Hepatocyte (in vitro differentiated cells): ENCODE data around the gene INTU. TPM values are rescaled to one million over a fixed set of nuclear protein-coding genes. Genes with fewer than 3 reads are reported as not detected.

Experiments used
- DNase-seq: peaks from one replicate; pipeline ENCODE4 v3.0.0-alpha.2; 2016; ENCODE audit warnings: low spot score
- H2AFZ ChIP-seq: fragments of 200-600 bp; sonication (generic); 2 replicates; pipeline ENCODE4 v1.6.0; 2016; ENCODE audit warnings: antibody characterized with exemption, mild to moderate bottlenecking
- H3K27ac ChIP-seq: fragments of 200-600 bp; sonication (generic); 2 replicates; pipeline ENCODE4 v1.5.1; 2016; ENCODE audit warnings: mild to moderate bottlenecking
- H3K27me3 ChIP-seq: fragments of 200-600 bp; sonication (generic); 2 replicates; pipeline ENCODE4 v1.6.1; 2016
- H3K36me3 ChIP-seq: fragments of 200-600 bp; sonication (generic); replicated peaks from 2 replicates; pipeline ENCODE4 v1.5.1; 2016; ENCODE audit warnings: low read depth; ENCODE audit not compliant: insufficient read depth
- H3K4me1 ChIP-seq: fragments of 200-600 bp; sonication (generic); 2 replicates; pipeline ENCODE4 v1.5.1; 2016; ENCODE audit warnings: mild to moderate bottlenecking, moderate library complexity; ENCODE audit not compliant: insufficient read depth
- H3K4me2 ChIP-seq: fragments of 200-600 bp; sonication (generic); 2 replicates; pipeline ENCODE4 v1.6.0; 2016
- H3K4me3 ChIP-seq: fragments of 200-600 bp; sonication (generic); 2 replicates; pipeline ENCODE4 v1.5.1; 2016; ENCODE audit warnings: mild to moderate bottlenecking
- H3K79me2 ChIP-seq: fragments of 200-600 bp; sonication (generic); 2 replicates; pipeline ENCODE4 v1.6.0; 2017; ENCODE audit warnings: mild to moderate bottlenecking
- H3K9me2 ChIP-seq: fragments of 200-600 bp; sonication (generic); replicated peaks from 2 replicates; pipeline ENCODE4 v1.6.0; 2017; ENCODE audit warnings: mild to moderate bottlenecking; ENCODE audit not compliant: insufficient read depth
- H3K9me3 ChIP-seq: fragments of 200-600 bp; sonication (generic); 2 replicates; pipeline ENCODE4 v1.5.1; 2016; ENCODE audit warnings: low read depth, mild to moderate bottlenecking
- H4K20me1 ChIP-seq: fragments of 200-600 bp; sonication (generic); 2 replicates; pipeline ENCODE4 v1.6.0; 2016; ENCODE audit warnings: mild to moderate bottlenecking; ENCODE audit not compliant: insufficient read depth, poor library complexity, severe bottlenecking
- CTCF ChIP-seq: fragments of 200-600 bp; sonication (generic); IDR thresholded peaks from 2 replicates; pipeline ENCODE4 v1.5.1; 2016; ENCODE audit warnings: antibody characterized with exemption, mild to moderate bottlenecking; ENCODE audit not compliant: poor library complexity
- EZH2 ChIP-seq: fragments of 200-600 bp; sonication (generic); IDR thresholded peaks from 2 replicates; pipeline ENCODE4 v1.6.1; 2016; ENCODE audit warnings: antibody characterized with exemption, mild to moderate bottlenecking, borderline replicate concordance
- EZH2phosphoT487 ChIP-seq: fragments of 200-600 bp; sonication (generic); IDR thresholded peaks from one replicate; pipeline ENCODE4 v1.6.1; 2018; ENCODE audit warnings: antibody characterized with exemption, mild to moderate bottlenecking, low read depth, moderate library complexity; ENCODE audit not compliant: unreplicated experiment, severe bottlenecking
- WGBS: methylation state at CpG from one replicate; pipeline ENCODE4 v1.1.6; 2016; ENCODE audit warnings: low lambda C conversion rate; ENCODE audit errors: missing lambda C conversion rate; 5-methylcytosine and 5-hydroxymethylcytosine counted together
- polyA plus RNA-seq: library from polyadenylated mRNA; unstranded; fragments of >200 nt; fragmentation: Nextera tagmentation; extraction: Ambion mirVana; gene quantifications from 2 replicates; pipeline ENCODE4 v1.2.1, GENCODE V29; 2016
- total RNA-seq: library from RNA; depleted of rRNA; stranded (reverse); fragments of >200 nt; gene quantifications from 2 replicates; pipeline ENCODE4 v1.2.3, GENCODE V29; 2014

Gene INTU
- total and polyA plus RNA-seq, 2 experiments from 2014 or later = 2.3 to 9.2 TPM

- DNase-seq = no peak
- no peaks in the 10 kb centered on the region for H3K4me1 ChIP-seq
- no peaks in the 10 kb centered on the region for H4K20me1 ChIP-seq
- H3K27ac ChIP-seq = no peak overlapping the region
- H3K27me3 ChIP-seq = no peaks in the 10 kb centered on the region
- H3K9me3 ChIP-seq = no peaks in the 10 kb centered on the region
- no peak overlapping the region for H3K4me3 ChIP-seq
- 69% methylated on average over 2 of the region's 2 CpGs for WGBS
- TF ChIP-seq EZH2 (no peak), CTCF (no peak), EZH2phosphoT487 (no peak)
- no peak overlapping the region for H2AFZ ChIP-seq
- no peak overlapping the region for H3K4me2 ChIP-seq
- H3K79me2 ChIP-seq = no peaks in the 10 kb centered on the region
- no peaks in the 10 kb centered on the region for H3K36me3 ChIP-seq
- no peaks in the 10 kb centered on the region for H3K9me2 ChIP-seq
These were observed 124.1 kb downstream of the INTU start for GRCh38 chr4:127756906-127757305.

DNA sequence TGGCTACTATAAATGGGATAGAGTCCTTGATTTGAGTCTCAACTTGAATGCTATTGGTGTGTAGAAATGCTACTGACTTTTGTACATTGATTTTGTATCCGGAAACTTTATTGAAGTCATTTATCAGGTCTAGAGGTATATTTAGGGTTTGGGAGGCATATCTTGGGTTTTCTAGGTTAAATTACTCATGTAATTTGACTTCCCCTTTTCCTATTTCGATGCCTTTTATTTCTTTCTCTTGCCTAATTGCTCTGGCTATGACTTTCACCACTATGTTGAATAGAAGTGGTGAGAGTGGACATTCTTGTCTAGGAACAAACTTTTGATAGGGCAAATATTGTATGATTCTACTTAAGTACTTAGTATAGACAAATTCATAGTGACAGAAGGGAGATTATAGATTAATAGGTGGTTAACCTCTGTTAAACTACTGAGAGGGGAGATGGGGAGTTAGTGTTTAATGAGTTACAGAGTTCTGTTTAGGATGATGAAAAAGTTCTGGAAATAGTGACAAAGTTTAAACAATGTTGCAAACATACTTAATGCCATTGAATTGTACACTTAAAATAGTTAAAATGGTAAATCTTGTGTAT lies 126.6 kb downstream of the INTU start:
- TF ChIP-seq EZH2 (no peak), CTCF (no peak), EZH2phosphoT487 (no peak)
- no peak overlapping the region for H3K4me2 ChIP-seq

DNA sequence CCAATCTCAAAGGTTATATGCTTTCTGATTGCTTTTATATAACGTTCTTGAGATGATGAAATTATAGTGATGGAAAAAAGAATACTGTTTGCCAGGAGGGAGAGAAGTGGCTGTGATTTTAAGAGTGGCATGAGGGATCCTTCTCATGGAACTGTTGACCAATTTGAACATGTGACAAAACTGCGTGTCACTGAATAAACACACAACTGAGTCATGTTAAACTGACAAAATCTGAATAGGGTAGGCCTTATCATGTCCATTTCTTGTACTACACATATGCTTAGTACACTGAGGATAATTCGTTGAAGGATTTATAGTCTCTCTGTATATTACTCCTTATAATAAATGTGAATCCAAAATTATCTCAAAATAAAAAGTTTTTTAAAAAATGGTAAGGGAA lies 127.1 kb downstream of the INTU start:
- no peaks in the 10 kb centered on the region for H3K79me2 ChIP-seq
- no peak for DNase-seq
- H4K20me1 ChIP-seq = no peaks in the 10 kb centered on the region
- WGBS = 80% methylated on average over 3 of the region's 3 CpGs
- H3K9me2 ChIP-seq = no peaks in the 10 kb centered on the region
- H3K4me1 ChIP-seq = no peaks in the 10 kb centered on the region
- no peak overlapping the region for H3K4me2 ChIP-seq
- TF ChIP-seq EZH2phosphoT487 (no peak), CTCF (no peak), EZH2 (no peak)
- H2AFZ ChIP-seq = no peak overlapping the region
- H3K27me3 ChIP-seq = no peaks in the 10 kb centered on the region
- no peak overlapping the region for H3K27ac ChIP-seq
- H3K9me3 ChIP-seq = no peaks in the 10 kb centered on the region
- no peaks in the 10 kb centered on the region for H3K36me3 ChIP-seq
- no peak overlapping the region for H3K4me3 ChIP-seq

More for the DNA sequence above, 126.6 kb downstream of the INTU start:
- Histone ChIP-seq H3K4me1 (no peaks in the 10 kb centered on the region), H4K20me1 (no peaks in the 10 kb centered on the region), H3K79me2 (no peaks in the 10 kb centered on the region), H3K27ac (no peak overlapping the region), H3K27me3 (no peaks in the 10 kb centered on the region), H2AFZ (no peak overlapping the region), H3K4me3 (no peak overlapping the region), H3K36me3 (no peaks in the 10 kb centered on the region), H3K9me2 (no peaks in the 10 kb centered on the region), H3K9me3 (no peaks in the 10 kb centered on the region)
- WGBS = 83% methylated on average over 2 of the region's 2 CpGs
- no peak for DNase-seq
